HepG2 (cell line): ENCODE results near the gene CNOT2. TPM values are rescaled to one million over a fixed set of nuclear protein-coding genes. Genes with fewer than 3 reads are reported as not detected.
A peak's percentile ranks its signal among the peaks of the same experiment; 100 is the strongest.

Experiments used
- AKNA ChIP-seq: sonication (generic); formaldehyde crosslinking; IDR thresholded peaks from 2 replicates; pipeline ENCODE4 v1.4.0; 2020; ENCODE audit warnings: missing genetic modification reagents, borderline replicate concordance
- CBX1 ChIP-seq: IDR thresholded peaks from one replicate; pipeline ENCODE4 v1.6.1; 2016; ENCODE audit warnings: antibody characterized with exemption, low read depth
- EEA1 ChIP-seq: sonication (generic); formaldehyde crosslinking; IDR thresholded peaks from 2 replicates; pipeline ENCODE4 v1.5.1; 2020; ENCODE audit warnings: mild to moderate bottlenecking, missing genetic modification reagents, borderline replicate concordance
- EED ChIP-seq: sonication (generic); formaldehyde crosslinking; IDR thresholded peaks from 2 replicates; pipeline ENCODE4 v1.5.0; 2020; ENCODE audit warnings: mild to moderate bottlenecking, missing genetic modification reagents
- FOXJ3 ChIP-seq: sonication (generic); formaldehyde crosslinking; IDR thresholded peaks from 2 replicates; pipeline ENCODE4 v1.4.0; 2020; ENCODE audit warnings: missing genetic modification reagents, mild to moderate bottlenecking, borderline replicate concordance
- FOXO1 ChIP-seq: sonication (generic); formaldehyde crosslinking; IDR thresholded peaks from 2 replicates; pipeline ENCODE4 v1.4.0; 2020; ENCODE audit warnings: missing genetic modification reagents
- IKZF4 ChIP-seq: sonication (generic); formaldehyde crosslinking; IDR thresholded peaks from 2 replicates; pipeline ENCODE4 v1.5.1; 2020; ENCODE audit warnings: borderline replicate concordance, mild to moderate bottlenecking, low read depth, missing genetic modification reagents; ENCODE audit errors: not compliant biosample characterization
- KLF16 ChIP-seq, 2 experiments: sonication (generic) in 1 of 2; formaldehyde crosslinking in 1 of 2; IDR thresholded peaks; 2 replicates each; pipeline versions ENCODE4 v1.6.1 to v1.8.0; 2016 to 2023; ENCODE audit warnings: missing genetic modification reagents in 2 of 2, missing compliant biosample characterization in 1 of 2
- NKX3-1 ChIP-seq: sonication (generic); formaldehyde crosslinking; IDR thresholded peaks from 2 replicates; pipeline ENCODE4 v1.5.0; 2020; ENCODE audit warnings: missing genetic modification reagents
- PLRG1 ChIP-seq: fragments of 450-650 bp; conservative IDR thresholded peaks from 2 replicates; pipeline ENCODE4 v1.6.1; 2016
- RBAK ChIP-seq: sonication (generic); formaldehyde crosslinking; IDR thresholded peaks from 2 replicates; pipeline ENCODE4 v1.5.1; 2020; ENCODE audit warnings: mild to moderate bottlenecking, missing genetic modification reagents
- SUZ12 ChIP-seq: fragments of 150-350 bp; IDR thresholded peaks from 2 replicates; pipeline ENCODE4 v1.6.1; 2014; ENCODE audit warnings: low read depth, low read length
- ZFX ChIP-seq: sonication (generic); formaldehyde crosslinking; IDR thresholded peaks from 2 replicates; pipeline ENCODE4 v1.4.0; 2020; ENCODE audit warnings: mild to moderate bottlenecking, low read depth, missing genetic modification reagents, moderate library complexity
- ZNF20 ChIP-seq: sonication (generic); formaldehyde crosslinking; IDR thresholded peaks from 2 replicates; pipeline ENCODE4 v1.4.0; 2020; ENCODE audit warnings: mild to moderate bottlenecking, moderate library complexity, missing genetic modification reagents
- ZNF547 ChIP-seq: sonication (generic); formaldehyde crosslinking; IDR thresholded peaks from 2 replicates; pipeline ENCODE4 v1.5.1; 2020; ENCODE audit warnings: mild to moderate bottlenecking, missing genetic modification reagents
- ZNF563 ChIP-seq: sonication (generic); formaldehyde crosslinking; IDR thresholded peaks from 2 replicates; pipeline ENCODE4 v1.8.0; 2022; ENCODE audit warnings: mild to moderate bottlenecking, moderate library complexity, missing genetic modification reagents
- ZNF616 ChIP-seq: sonication (generic); formaldehyde crosslinking; IDR thresholded peaks from 2 replicates; pipeline ENCODE4 v1.5.0; 2020; ENCODE audit warnings: low read depth, mild to moderate bottlenecking, missing genetic modification reagents
- polyA plus RNA-seq, 8 experiments: library from polyadenylated mRNA; depleted of rRNA in 3 of 8; stranded (reverse) in 7 of 8; unstranded in 1 of 8; fragments of >200 nt; fragmentation: Illumina TruSeq in 4 of 8; extraction: Trizol in 4 of 8; gene quantifications; 2 replicates each; pipeline versions ENCODE4 v1.2.1 to v1.2.3, GENCODE V29; 2011 to 2016; ENCODE audit warnings: low read depth in 4 of 8, missing spikeins in 1 of 8, mixed read lengths in 1 of 8; ENCODE audit not compliant: insufficient read depth in 1 of 8
- total RNA-seq, 5 experiments: library from RNA; depleted of rRNA; stranded (reverse); fragments of >200 nt; fragmentation: Illumina TruSeq; extraction: Trizol; gene quantifications; 2 replicates each; pipeline ENCODE4 v1.2.3, GENCODE V29; 2016; ENCODE audit warnings: low read depth in 1 of 5
- TF ChIP-seq, protein P1 (sequence below): sonication (generic); formaldehyde crosslinking; IDR thresholded peaks from 2 replicates; pipeline ENCODE4 v1.4.0; 2020; ENCODE audit warnings: missing genetic modification reagents
- TF ChIP-seq, protein P2 (sequence below): sonication (generic); formaldehyde crosslinking; IDR thresholded peaks from 2 replicates; pipeline ENCODE4 v1.8.0; 2022; ENCODE audit warnings: mild to moderate bottlenecking, missing genetic modification reagents; ENCODE audit not compliant: insufficient replicate concordance

The CNOT2 gene
- total and polyA plus RNA-seq, 2 of the 13 experiments (the other 11 are each of a cell fraction or from before 2014, with no cell fraction given) = 54.5 to 76.6 TPM

- TF ChIP-seq, protein P1, sequence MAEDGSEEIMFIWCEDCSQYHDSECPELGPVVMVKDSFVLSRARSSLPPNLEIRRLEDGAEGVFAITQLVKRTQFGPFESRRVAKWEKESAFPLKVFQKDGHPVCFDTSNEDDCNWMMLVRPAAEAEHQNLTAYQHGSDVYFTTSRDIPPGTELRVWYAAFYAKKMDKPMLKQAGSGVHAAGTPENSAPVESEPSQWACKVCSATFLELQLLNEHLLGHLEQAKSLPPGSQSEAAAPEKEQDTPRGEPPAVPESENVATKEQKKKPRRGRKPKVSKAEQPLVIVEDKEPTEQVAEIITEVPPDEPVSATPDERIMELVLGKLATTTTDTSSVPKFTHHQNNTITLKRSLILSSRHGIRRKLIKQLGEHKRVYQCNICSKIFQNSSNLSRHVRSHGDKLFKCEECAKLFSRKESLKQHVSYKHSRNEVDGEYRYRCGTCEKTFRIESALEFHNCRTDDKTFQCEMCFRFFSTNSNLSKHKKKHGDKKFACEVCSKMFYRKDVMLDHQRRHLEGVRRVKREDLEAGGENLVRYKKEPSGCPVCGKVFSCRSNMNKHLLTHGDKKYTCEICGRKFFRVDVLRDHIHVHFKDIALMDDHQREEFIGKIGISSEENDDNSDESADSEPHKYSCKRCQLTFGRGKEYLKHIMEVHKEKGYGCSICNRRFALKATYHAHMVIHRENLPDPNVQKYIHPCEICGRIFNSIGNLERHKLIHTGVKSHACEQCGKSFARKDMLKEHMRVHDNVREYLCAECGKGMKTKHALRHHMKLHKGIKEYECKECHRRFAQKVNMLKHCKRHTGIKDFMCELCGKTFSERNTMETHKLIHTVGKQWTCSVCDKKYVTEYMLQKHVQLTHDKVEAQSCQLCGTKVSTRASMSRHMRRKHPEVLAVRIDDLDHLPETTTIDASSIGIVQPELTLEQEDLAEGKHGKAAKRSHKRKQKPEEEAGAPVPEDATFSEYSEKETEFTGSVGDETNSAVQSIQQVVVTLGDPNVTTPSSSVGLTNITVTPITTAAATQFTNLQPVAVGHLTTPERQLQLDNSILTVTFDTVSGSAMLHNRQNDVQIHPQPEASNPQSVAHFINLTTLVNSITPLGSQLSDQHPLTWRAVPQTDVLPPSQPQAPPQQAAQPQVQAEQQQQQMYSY (CRISPR knock-in tag) = no peak
- peak; percentile 60; the same call in 1 of the 2 replicates for TF ChIP-seq ZNF563 (CRISPR knock-in tag)
- TF ChIP-seq ZFX (CRISPR knock-in tag) = 0 out of 2 replicates have a peak, but pooled peaks have one; percentile 30
- TF ChIP-seq FOXJ3 = no peak
- TF ChIP-seq EEA1 (CRISPR knock-in tag) = no peak
- no peak for TF ChIP-seq SUZ12
- no peak for TF ChIP-seq ZNF616 (CRISPR knock-in tag)
- no peak for TF ChIP-seq NKX3-1
- no peak for TF ChIP-seq PLRG1
- TF ChIP-seq ZNF547 (CRISPR knock-in tag) = no peak
- 0 out of 4 replicates have a peak, but pooled peaks of 1 of the 2 experiments have one; percentile 38 for TF ChIP-seq KLF16 (CRISPR knock-in tag; IDR thresholded peaks at IDR 0.05)
- TF ChIP-seq FOXO1 (CRISPR knock-in tag) = no peak
- no peak for TF ChIP-seq ZNF20
- peak; percentile 69; the same call in 1 of the 2 replicates for TF ChIP-seq EED (CRISPR knock-in tag)
- TF ChIP-seq CBX1 = no peak
- no peak for TF ChIP-seq IKZF4 (CRISPR knock-in tag)
- TF ChIP-seq AKNA = no peak
- TF ChIP-seq, protein P2, sequence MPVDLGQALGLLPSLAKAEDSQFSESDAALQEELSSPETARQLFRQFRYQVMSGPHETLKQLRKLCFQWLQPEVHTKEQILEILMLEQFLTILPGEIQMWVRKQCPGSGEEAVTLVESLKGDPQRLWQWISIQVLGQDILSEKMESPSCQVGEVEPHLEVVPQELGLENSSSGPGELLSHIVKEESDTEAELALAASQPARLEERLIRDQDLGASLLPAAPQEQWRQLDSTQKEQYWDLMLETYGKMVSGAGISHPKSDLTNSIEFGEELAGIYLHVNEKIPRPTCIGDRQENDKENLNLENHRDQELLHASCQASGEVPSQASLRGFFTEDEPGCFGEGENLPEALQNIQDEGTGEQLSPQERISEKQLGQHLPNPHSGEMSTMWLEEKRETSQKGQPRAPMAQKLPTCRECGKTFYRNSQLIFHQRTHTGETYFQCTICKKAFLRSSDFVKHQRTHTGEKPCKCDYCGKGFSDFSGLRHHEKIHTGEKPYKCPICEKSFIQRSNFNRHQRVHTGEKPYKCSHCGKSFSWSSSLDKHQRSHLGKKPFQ (CRISPR knock-in tag) = no peak
- no peak for TF ChIP-seq RBAK (CRISPR knock-in tag)
These were observed 122.7 kb downstream of the CNOT2 start, which contains the start of gene KCNMB4 (continued) for GRCh38 chr12:70365648-70366518.
